Right ventricle myocardium superior (tissue), 1 donor: Measurements from ENCODE around the gene IGFBP5. TPM values are rescaled to one million over a fixed set of nuclear protein-coding genes. Genes with fewer than 3 reads are reported as not detected.

Experiments used
- ATAC-seq: fragments of 200-7000 bp; cut with Tn5 transposase; one replicate; pipeline ENCODE4 v1.9.1; 2020; ENCODE audit warnings: mild to moderate bottlenecking; ENCODE audit not compliant: poor library complexity
- DNase-seq: peaks from one replicate; pipeline ENCODE4 v3.0.0-alpha.2; 2020
- intact Hi-C: fragments of 100-400 bp; cut with DNase I; formaldehyde crosslinking; loops from one replicate; pipeline ENCODE4 v1.11.2; 2022
- long read RNA-seq: library from polyadenylated mRNA; unstranded; transcript quantifications from one replicate; pipeline ENCODE4 v2.0.0, GENCODE V29; 2021
- total RNA-seq: library from RNA; stranded (reverse); fragmentation: NEBNext Ultra II Directional; extraction: Animal tissue kit (Norgen Biotek cat#: 25700); gene quantifications from one replicate; pipeline ENCODE4 v1.2.1, GENCODE V29; 2021
- donor health status: DM: no; HTN: yes; CAD: no; lungs with severe emphysema.

IGFBP5 gene, protein sequence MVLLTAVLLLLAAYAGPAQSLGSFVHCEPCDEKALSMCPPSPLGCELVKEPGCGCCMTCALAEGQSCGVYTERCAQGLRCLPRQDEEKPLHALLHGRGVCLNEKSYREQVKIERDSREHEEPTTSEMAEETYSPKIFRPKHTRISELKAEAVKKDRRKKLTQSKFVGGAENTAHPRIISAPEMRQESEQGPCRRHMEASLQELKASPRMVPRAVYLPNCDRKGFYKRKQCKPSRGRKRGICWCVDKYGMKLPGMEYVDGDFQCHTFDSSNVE
- total RNA-seq: 134 TPM
- long read RNA-seq, full-length matches to known transcripts: 29 of 186 reads
- long read RNA-seq, partial matches to known transcripts: 3 of 186 reads
- long read RNA-seq, other reads (novel, unspliced or antisense): 154 of 186 reads

DNA sequence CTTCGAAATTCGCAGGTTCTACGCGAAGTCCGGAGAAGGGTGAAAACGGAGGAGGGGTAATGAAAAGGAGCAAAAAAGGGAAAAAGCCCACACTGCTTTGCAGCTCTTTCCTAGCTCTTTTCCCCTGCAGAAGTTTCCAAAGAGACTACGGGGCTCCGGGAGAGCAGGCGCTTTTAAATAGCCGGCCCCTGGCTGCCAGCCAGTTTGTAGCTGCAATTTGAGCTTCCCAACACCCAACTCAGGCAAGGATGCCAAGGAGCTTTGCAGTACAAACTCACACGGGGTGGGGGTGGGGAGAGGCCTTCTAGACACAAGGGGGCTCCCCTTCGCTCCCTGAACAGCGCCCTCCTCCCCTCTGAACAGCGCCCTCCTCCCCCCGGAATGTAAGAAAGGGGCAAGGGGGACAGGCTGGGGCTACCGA is at the start of gene IGFBP5:
IGFBP5 (minus strand) TSS at position 149 of the 421 bp plus-strand sequence. CDS start 774 bp downstream, outside the sequence.
- intact Hi-C loops: loop anchor here (5.0 kb wide), 4 partner anchors 77 to 817 kb away; no protein-coding TSS in a partner anchor
- ATAC-seq (peak; percentile 55), DNase-seq (peak; percentile 94)

DNA sequence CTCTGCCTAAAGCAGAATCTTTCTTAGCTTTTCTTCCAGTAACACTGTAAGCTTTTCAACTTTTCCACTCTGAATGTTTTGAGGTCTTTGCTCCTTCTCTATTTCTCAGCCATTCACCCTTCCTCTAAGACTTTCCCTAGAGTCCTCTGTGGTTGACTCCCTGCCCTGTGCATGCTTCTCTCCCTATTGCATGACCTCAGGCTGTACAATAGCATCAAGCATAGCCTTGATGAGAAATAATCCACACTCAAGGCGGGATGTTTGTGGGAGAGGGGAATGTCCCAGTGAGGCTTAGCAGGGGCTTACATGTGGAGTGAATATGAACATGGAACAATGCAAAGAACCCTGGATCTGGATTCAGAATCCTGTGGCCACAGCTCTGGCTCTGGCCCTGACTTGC is 48.4 kb upstream of the IGFBP5 start:
- DNase-seq (no peak), ATAC-seq (no peak)
- intact Hi-C loops: no loop called here

DNA sequence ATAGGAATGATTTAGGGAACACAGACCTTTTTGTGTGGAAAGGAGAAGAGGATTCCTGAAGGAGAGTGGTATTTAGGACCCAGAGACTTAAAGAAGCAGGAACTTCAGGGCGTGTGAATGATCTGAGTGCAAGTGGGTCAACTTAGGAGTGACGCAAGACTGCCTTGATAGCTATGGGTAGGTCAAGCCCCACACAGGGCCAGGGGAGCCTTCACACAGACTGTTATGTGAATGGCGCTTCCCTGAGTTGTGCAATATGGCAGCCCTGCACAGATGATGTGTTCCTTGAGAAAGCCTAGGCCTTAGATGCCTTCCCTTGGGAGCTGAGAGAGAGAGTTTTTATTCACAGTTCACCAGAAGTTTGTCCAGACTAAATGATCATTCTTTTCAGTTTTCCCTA is 47.1 kb upstream of the IGFBP5 start:
- DNase-seq: peak; percentile 74
- peak; percentile 81 for ATAC-seq
- intact Hi-C loops: no loop called here

DNA sequence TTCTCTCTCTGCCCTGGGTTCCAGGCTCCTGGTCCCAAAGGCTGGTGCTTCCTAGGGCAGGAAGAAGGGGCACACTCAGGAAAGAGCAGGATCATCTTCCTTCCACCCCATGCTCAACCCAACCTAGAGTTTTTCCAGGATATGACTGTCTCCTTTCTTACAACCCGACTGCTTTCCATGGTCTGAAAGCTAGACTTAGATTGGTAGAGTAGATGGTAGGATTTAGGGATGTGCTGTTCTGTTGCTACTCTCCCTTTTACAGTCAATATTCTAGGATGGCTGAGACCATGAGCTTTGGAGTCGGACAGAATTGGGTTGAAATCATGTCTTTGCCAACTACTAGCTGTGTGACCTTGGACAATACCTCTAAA is 45.9 kb upstream of the IGFBP5 start:
- intact Hi-C loops: no loop called here
- ATAC-seq (no peak), DNase-seq (no peak)

DNA sequence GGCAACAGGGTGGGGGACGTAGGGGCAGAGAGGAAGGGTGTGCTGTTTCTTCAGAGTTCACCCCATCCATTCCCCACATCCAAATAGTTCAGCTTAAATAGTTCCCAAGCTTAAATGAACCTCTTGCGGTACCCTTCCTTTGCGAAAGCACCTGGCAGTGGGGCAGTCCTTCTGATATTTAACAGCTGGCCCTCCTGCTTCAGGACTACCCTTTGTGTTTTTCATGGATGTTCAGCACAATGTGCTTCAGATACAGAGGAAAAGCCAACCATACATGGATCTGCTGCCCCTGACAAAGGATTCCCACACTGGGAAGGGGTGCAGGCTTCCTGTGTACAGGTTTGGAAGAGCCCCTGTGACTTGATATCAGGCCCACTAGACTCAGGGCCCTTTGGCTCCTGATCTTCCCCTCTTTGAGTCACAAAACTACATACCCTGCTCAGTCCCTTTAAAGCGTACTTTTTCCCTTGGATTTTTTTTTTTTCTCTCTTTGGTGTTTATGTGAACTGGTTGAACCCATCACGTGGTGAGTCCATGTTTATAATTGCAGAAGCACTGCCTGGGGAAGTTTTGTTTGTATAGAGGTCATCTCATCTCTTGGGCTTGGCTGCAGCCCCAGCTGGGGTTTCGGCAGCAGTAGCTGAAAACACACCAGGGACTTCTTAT is 45.3 kb upstream of the IGFBP5 start:
- intact Hi-C loops: no loop called here
- DNase-seq (no peak), ATAC-seq (peak; percentile 59)

DNA sequence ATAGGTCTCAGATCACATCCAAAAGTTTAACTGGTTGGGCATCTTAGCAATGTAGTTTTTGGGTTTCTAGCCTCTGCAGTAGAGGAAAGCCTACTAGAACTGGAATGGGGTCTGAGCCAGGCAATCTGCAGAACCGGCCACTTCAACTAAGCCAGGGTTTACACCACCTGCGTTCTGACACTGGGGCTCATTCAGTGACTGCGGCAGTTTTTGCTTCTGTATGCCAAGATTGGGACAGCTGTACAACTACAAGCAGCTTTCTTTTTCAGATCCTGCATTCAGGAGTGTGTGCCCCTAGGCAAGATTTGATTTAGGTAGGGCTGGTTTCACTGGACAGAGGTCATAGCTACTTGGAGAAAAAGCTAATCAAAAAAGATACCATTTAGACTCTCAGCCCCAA is 43.7 kb upstream of the IGFBP5 start:
- intact Hi-C loops: no loop called here
- DNase-seq (no peak), ATAC-seq (no peak)

DNA sequence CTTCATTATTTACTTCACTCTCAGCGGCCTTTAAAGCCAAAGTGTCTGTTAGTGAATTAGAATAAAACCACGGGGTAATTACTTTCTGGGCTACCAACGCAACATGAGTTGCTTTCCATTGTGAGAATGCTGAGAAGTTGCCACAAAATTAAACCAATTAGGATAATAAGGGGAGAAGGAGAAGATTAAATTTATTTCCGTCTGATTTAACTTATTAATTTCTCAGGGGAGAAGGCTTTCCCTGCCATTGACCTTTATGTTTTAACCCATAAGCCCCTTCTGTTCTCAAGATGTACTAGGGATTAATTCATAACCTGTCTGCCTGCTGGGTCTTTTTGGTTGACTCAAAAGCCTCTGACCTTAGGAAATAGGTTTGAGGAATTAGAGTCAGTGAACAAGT is 42.3 kb upstream of the IGFBP5 start:
- DNase-seq (no peak), ATAC-seq (no peak)
- intact Hi-C loops: no loop called here

DNA sequence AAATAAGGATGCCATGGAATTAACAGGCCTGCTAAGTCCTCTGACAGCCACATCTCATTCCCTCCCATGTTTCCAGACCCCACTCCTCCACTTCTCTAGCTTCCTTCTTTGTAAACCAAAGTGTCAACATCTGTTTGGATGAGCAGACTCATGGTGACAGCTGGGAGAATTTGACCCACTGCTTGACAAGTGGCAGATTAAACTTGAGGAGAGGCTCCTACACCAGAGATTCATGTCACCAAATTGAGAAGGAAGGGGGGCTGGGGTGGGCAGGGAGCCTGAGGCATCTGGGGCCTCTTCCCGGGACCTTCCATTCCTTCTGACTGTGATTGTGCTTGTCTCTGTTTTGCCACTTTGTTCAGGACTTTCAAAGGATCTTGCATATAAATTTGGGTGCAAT is 41.0 kb upstream of the IGFBP5 start:
- DNase-seq (no peak), ATAC-seq (no peak)
- intact Hi-C loops: no loop called here

DNA sequence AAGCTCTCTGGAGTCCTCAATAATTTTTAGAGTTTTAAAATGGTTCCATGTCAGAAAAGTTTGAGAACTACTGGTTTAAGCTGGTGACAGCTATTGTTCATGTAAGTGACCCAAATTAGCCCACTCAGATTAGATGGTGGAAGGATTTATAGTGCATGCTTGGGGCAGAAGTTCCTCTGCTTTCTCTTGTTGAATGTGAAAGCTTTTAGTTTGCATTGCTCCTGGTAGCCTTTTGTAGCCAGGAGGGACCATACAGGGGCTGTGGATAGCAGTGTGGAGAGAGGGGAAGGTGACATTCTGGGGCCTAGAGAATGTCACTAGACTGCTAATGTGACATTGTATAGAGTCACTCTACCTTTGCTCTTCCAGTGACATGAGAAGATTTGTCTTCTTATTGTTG is 40.3 kb upstream of the IGFBP5 start:
- no peak for ATAC-seq
- DNase-seq: no peak
- intact Hi-C loops: no loop called here

DNA sequence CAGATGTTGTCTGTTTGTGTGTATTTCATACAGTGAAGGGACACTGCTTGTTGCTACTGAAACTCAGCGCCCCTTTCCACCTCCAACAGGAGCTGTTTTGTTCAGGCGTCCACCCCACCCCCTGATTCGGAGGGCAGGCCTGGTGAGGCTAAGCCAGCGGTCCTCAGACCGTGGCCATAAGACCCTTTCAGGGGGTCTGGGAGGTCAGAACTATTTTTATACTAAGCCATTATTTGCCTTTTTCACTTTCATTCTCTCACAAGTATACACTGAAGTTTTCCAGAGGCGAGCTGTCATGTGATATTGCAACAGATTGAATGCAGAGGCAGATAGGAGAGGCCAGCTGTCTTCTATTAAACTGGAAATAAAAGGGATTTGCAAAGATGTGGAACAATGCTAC is 39.7 kb upstream of the IGFBP5 start:
- peak; percentile 85 for ATAC-seq
- intact Hi-C loops: no loop called here
- no peak for DNase-seq

DNA sequence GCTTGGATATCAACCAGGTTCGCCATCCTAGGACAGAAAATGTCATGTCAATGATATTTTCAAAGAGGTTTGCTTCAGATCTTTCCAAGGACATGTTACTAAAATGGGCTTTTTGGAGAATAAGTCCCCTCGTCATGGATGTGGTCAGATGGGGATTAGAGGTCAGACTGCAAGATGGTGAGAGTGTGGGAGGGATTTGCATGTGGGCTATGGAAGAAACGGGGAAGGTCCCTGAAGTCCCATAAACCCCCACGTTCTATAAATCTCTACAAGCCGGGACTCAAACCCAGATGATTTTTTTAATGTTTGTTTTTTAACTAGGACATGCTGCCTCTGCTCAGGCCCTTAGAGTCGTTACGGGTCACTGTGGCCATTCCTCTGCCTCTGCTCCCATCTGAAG is 37.7 kb upstream of the IGFBP5 start:
- intact Hi-C loops: no loop called here
- DNase-seq: no peak
- no peak for ATAC-seq

DNA sequence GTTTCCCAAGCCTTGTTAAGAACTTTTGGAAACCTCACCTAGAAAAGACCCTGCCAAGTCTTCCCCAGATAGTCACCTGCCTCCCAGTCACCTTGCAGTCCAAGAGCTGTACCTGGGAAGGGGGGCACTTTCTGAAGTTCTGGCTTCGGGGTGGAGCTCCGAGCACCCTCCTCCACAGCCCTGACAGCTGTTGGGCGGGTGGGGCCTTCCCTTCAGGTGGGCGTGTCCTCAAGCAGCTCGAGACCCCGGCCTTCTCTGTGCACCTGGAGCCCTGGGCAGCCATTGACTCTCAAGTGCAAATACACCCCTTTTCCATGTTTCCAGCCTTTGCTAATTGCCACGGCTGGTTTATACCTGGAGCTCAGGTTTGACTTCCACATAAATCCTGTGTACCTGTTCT is 37.0 kb upstream of the IGFBP5 start:
- ATAC-seq: no peak
- DNase-seq: no peak
- intact Hi-C loops: no loop called here

DNA sequence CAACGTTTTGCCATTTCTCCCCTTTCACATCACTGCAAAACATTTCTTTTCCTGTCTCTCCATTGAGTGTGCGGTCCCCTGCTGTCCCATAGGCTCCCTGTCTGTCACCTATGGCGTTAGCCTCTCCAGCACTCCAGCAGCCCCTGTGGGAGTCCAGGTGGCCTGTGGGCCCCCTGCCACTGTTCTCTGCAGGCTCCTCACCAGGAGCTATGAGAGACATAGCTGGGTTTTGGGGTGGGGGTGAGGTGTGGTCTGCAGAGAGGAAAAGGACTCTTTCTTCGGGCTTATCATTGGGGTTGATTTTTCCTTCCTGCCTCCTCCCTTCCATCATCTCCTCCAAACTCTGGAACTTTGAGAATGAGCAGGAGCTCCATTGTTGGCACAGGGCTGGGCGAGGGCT is 36.1 kb upstream of the IGFBP5 start:
- DNase-seq (no peak), ATAC-seq (no peak)
- intact Hi-C loops: no loop called here

DNA sequence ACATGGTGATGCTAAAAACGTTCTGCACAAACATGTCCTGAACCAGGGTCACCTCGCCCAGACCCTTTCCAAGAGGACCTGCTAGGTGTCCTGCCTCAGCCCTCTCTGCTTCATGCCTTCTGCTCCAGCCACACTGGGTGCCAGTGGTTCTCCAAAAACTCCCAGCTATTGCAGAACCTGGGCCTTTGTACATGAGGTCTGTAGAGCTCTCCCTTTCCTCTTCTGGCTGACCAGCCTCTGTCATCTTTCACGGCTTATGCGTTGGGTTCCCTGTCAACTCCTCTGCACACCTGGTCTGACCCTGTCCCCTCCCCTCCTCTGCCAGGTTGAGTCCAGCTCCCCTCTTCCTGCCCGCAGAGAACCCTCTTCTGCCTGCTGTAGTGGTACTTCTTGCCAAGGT is 35.5 kb upstream of the IGFBP5 start:
- ATAC-seq (no peak), DNase-seq (no peak)
- intact Hi-C loops: no loop called here

DNA sequence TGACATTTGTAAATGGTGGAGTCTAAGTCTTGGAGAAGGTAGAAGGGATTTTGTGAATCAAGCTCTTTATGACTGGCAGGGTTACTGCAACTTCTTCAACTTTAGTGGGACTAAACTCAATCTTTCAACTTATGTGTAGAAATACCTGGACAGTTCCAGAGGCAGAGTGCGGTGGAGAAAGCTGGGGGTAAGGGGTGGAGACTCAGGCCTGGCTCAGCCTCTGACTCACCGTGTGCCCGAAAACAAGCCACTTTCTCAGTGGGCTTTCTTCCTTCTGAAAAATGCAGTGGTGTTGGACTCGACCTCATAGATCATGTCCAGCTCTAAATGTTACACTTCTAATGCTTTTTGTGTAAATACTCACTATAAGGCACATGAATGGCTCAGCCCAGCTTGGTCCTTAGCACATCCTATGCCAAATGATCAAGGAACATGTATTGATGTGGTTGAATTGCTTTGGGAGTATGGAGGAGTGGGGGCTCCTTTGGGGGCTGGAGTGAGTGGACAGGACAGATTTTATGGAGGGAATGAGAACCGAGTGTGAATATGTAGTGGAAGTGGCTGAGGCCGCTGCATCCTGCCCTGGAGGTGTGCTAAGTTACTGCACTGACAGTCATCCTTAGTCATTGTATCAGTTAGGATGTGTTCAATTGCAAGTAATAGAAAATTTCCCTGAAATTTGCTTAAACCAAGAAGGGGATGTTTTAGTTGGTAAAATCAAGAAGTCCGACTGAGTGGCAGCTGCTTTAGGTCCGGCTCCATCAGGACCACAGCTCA is 32.2 kb upstream of the IGFBP5 start:
- ATAC-seq (no peak), DNase-seq (no peak)
- intact Hi-C loops: no loop called here

DNA sequence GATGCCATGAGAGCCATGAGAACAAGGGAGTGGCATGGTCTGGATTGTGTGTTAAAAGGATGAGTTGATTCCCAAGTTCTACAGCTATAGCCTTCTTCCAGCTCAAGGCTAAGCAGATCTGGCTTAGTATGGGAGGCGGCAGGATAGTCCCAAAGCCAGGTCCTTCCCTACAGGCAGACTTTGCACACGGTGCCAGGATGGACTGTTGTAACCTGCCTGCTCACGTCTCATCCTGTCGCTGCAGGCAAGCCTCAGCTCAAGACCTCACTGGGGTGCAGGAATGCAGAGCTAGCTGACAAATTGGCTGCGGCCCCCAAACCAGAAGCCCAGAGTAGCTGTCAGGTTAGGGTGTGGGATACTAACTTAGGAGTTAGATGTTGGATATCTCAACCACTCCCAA is 28.8 kb upstream of the IGFBP5 start:
- DNase-seq (no peak), ATAC-seq (no peak)
- intact Hi-C loops: no loop called here

DNA sequence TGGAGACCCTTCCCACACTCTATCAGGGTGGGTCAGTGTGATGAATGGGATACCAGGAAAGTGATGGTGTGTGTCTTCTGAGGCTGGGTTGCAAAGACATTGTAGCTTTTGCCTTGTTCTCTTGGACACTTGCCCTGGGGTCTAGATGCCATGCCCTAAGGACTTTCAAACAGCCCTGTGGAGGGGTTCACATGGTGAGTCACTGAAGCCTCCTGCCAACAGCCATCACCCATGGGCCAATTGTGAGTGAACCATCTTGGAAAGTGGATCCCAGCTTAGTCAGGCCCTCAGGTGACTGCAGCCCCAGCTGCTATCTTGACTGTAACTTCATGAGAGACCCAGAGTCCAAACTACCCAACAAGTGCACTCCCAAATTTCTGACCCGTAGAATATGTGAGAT is 25.8 kb upstream of the IGFBP5 start:
- intact Hi-C loops: no loop called here
- ATAC-seq (no peak), DNase-seq (no peak)

DNA sequence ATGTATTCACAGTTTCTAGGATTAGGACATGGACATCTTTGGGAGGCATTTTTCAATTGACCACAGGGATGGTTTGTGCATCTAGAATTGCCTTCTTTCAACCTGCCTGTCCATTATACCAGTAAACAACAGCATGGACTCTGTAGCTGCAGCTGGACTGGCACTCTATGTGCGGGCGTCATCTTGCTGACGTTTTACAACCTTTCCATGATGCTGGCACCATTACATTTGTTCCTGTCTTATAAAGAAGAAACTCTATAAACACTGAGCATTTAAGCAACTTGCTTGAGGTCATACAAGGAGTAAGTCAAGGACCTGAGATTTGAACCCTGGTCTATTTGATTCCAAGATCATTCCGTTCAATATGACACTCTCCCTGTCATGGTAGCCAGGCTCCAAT is 25.4 kb upstream of the IGFBP5 start:
- DNase-seq (no peak), ATAC-seq (no peak)
- intact Hi-C loops: no loop called here

DNA sequence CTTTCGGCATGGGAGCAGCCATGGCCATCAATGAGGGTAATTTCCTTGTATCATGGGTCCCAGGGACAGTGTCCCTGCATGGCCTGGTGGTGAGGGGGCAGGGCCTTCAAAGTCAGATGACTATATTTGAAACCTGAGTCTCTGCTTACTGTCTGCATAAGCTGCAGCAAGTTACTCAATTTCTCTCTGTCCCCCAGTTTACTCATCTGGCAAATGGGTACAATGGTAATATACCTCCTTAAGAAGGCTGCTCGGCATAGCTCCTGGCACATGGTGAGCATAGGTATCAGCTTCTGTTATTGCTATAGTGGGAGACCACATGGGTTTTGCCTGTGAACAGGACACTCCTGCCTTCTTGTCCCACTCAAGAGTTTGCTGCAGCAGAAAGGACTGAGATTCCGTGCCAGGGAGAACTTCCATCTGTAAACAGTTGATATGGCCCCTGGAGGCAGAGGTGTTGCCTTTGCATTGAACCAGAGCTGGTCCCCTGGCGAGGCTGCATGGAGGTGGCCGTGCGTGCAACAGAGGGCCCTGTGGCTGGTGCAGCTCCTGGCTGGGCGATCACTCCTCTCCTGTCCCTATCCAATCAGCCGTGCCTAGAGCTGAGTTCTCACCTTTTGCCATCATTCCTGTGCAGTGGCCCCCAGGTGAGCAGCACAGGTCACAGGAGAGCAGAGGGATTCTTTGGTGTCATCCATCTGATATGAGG is 22.7 kb upstream of the IGFBP5 start:
- DNase-seq (no peak), ATAC-seq (no peak)
- intact Hi-C loops: no loop called here
